B cell (primary cell): Measurements from ENCODE around the gene GYS2.

Source experiments
- CTCF ChIP-seq: fragments of 200-600 bp; IDR thresholded peaks from one replicate; pipeline ENCODE4 v1.8.0; 2022; ENCODE audit warnings: antibody characterized with exemption, mild to moderate bottlenecking
- EZH2 ChIP-seq: IDR thresholded peaks from 2 replicates; pipeline ENCODE4 v1.6.1; 2012; ENCODE audit warnings: borderline replicate concordance, low read depth, mild to moderate bottlenecking, moderate library complexity, low read length; ENCODE audit not compliant: insufficient read depth, poor library complexity, severe bottlenecking

GRCh38 chr12:21538061-21538653, 66.5 kb downstream of the GYS2 start:
- TF ChIP-seq CTCF (no peak), EZH2 (no peak)
